B cell (primary cell): Measurements from ENCODE around the gene TACR2. TPM values are rescaled to one million over a fixed set of nuclear protein-coding genes. Genes with fewer than 3 reads are reported as not detected.

ENCODE experiments used
- ATAC-seq: fragments of 200-7000 bp; cut with Tn5 transposase; one replicate; pipeline ENCODE4 v1.10.0; 2021; ENCODE audit warnings: low read depth, mild to moderate bottlenecking, moderate number of reproducible peaks, moderate library complexity
- CTCF ChIA-PET: fragments of 350-600 bp; sonication (Branson Sonifier 250); formaldehyde crosslinking; loops from one replicate; lab custom pipeline; 2021; ENCODE audit warnings: antibody characterized with exemption, inconsistent platforms; lab: Charles Lee
- POLR2A ChIA-PET: fragments of 350-600 bp; sonication (Branson Sonifier 250); formaldehyde crosslinking; loops from one replicate; lab custom pipeline; 2021; ENCODE audit warnings: antibody characterized with exemption; lab: Charles Lee
- DNase-seq: peaks from one replicate; pipeline ENCODE4 v3.0.0; 2013
- H2AFZ ChIP-seq: 2 replicates; pipeline ENCODE4 v1.6.1; 2012; ENCODE audit warnings: mild to moderate bottlenecking, low read depth, low read length; ENCODE audit not compliant: insufficient read depth, poor library complexity, severe bottlenecking
- H3K27ac ChIP-seq, 2 donors: 1 replicate in 1 of 2; 2 replicates in 1 of 2; pipeline ENCODE4 v1.5.1; 2012 to 2013; ENCODE audit warnings: low read length in 2 of 2, mild to moderate bottlenecking in 2 of 2, moderate library complexity in 1 of 2
- H3K27me3 ChIP-seq, 4 experiments: fragments of 200-600 bp in 1 of 4; sonication (generic) in 1 of 4; replicated peaks in 1 of 4; 1 replicate in 2 of 4; 2 replicates in 2 of 4; pipeline versions ENCODE4 v1.6.1 to v1.7.0; 2013 to 2016; ENCODE audit warnings: low read length in 3 of 4, mild to moderate bottlenecking in 2 of 4, mixed read lengths in 1 of 4, moderate library complexity in 1 of 4; ENCODE audit not compliant: insufficient read depth in 4 of 4, control insufficient read depth in 3 of 4; ENCODE audit errors: control extremely low read depth in 1 of 4
- H3K36me3 ChIP-seq, 2 experiments: replicated peaks in 1 of 2; 1 replicate in 1 of 2; 2 replicates in 1 of 2; pipeline versions ENCODE4 v1.6.1 to v1.7.1; 2013; ENCODE audit warnings: low read length in 1 of 2; ENCODE audit not compliant: insufficient read depth in 2 of 2, control insufficient read depth in 1 of 2; ENCODE audit errors: control extremely low read depth in 1 of 2, extremely low read depth in 1 of 2
- H3K4me1 ChIP-seq, 2 donors: fragments of 200-600 bp in 1 of 2; sonication (generic) in 1 of 2; 1 replicate in 1 of 2; 2 replicates in 1 of 2; pipeline versions ENCODE4 v1.5.1 to v1.6.1; 2013 to 2017; ENCODE audit warnings: low read length in 2 of 2; ENCODE audit not compliant: control insufficient read depth in 2 of 2, insufficient read depth in 2 of 2
- H3K4me2 ChIP-seq: replicated peaks from 2 replicates; pipeline ENCODE3; 2012; ENCODE audit warnings: mild to moderate bottlenecking, low read depth, low read length; ENCODE audit not compliant: poor library complexity, severe bottlenecking
- H3K4me3 ChIP-seq, 5 experiments: fragments of 200-600 bp in 1 of 5; sonication (generic) in 1 of 5; 1 replicate in 3 of 5; 2 replicates in 2 of 5; pipeline versions ENCODE4 v1.5.1 to v1.7.0; 2011 to 2016; ENCODE audit warnings: low read length in 4 of 5, mild to moderate bottlenecking in 4 of 5, low read depth in 2 of 5, control low read depth in 1 of 5, moderate library complexity in 1 of 5; ENCODE audit not compliant: insufficient read depth in 1 of 5; ENCODE audit errors: control extremely low read depth in 1 of 5, extremely low read depth in 1 of 5
- H3K79me2 ChIP-seq: fragments of 200-600 bp; sonication (generic); one replicate; pipeline ENCODE4 v1.6.0; 2016; ENCODE audit warnings: low read length; ENCODE audit not compliant: control insufficient read depth, insufficient read depth
- H3K9ac ChIP-seq: fragments of 200-600 bp; sonication (generic); 2 replicates; pipeline ENCODE4 v1.6.1; 2017; ENCODE audit warnings: mild to moderate bottlenecking, low read length, moderate library complexity
- H3K9me3 ChIP-seq, 3 donors: one replicate each; pipeline versions ENCODE4 v1.6.1 to v1.7.1; 2013; ENCODE audit warnings: low read length in 2 of 3; ENCODE audit not compliant: control insufficient read depth in 2 of 3, insufficient read depth in 1 of 3; ENCODE audit errors: control extremely low read depth in 1 of 3
- H4K20me1 ChIP-seq: 2 replicates; pipeline ENCODE4 v1.6.0; 2012; ENCODE audit warnings: mild to moderate bottlenecking, low read length; ENCODE audit not compliant: insufficient read depth, control insufficient read depth, poor library complexity, severe bottlenecking
- H3K27ac Mint-ChIP-seq: one replicate; pipeline ENCODE4 v1.8.0; 2021; ENCODE audit warnings: mixed read lengths
- H3K27me3 Mint-ChIP-seq: one replicate; pipeline ENCODE4 v1.8.0; 2021; ENCODE audit warnings: mixed read lengths
- H3K4me1 Mint-ChIP-seq: one replicate; pipeline ENCODE4 v1.8.0; 2021; ENCODE audit warnings: mixed read lengths
- H3K4me3 Mint-ChIP-seq: one replicate; pipeline ENCODE4 v1.8.0; 2021; ENCODE audit warnings: mixed read lengths
- H3K9me3 Mint-ChIP-seq: one replicate; pipeline ENCODE4 v1.8.0; 2022; ENCODE audit warnings: mixed read lengths; ENCODE audit not compliant: insufficient read depth
- CTCF ChIP-seq: fragments of 200-600 bp; IDR thresholded peaks from one replicate; pipeline ENCODE4 v1.8.0; 2022; ENCODE audit warnings: antibody characterized with exemption, mild to moderate bottlenecking
- EZH2 ChIP-seq: IDR thresholded peaks from 2 replicates; pipeline ENCODE4 v1.6.1; 2012; ENCODE audit warnings: borderline replicate concordance, low read depth, mild to moderate bottlenecking, moderate library complexity, low read length; ENCODE audit not compliant: insufficient read depth, poor library complexity, severe bottlenecking
- WGBS: methylation state at CpG from one replicate; pipeline ENCODE4 v1.1.5; 2013; ENCODE audit warnings: missing lambda C conversion rate; ENCODE audit not compliant: insufficient coverage; 5-methylcytosine and 5-hydroxymethylcytosine counted together
- intact Hi-C: fragments of 100-400 bp; cut with micrococcal nuclease; formaldehyde crosslinking; loops from one replicate; pipeline ENCODE4 v1.10.0; 2022
- polyA plus RNA-seq: library from polyadenylated mRNA; depleted of rRNA; stranded (reverse); fragments of >200 nt; gene quantifications from 2 replicates; pipeline ENCODE4 v1.2.3, GENCODE V29; 2012
- total RNA-seq, 2 donors: library from RNA; stranded (reverse); fragments of 120-200 nt in 1 of 2; gene quantifications; 1 replicate in 1 of 2; 2 replicates in 1 of 2; pipeline versions ENCODE4 v1.2.3 to v1.2.4, GENCODE V29; 2013 to 2022

Gene TACR2
- total and polyA plus RNA-seq, 2 donors (not counting 1 experiment from before 2014, with no cell fraction given) = 0.18 TPM; not detected in 1

DNA sequence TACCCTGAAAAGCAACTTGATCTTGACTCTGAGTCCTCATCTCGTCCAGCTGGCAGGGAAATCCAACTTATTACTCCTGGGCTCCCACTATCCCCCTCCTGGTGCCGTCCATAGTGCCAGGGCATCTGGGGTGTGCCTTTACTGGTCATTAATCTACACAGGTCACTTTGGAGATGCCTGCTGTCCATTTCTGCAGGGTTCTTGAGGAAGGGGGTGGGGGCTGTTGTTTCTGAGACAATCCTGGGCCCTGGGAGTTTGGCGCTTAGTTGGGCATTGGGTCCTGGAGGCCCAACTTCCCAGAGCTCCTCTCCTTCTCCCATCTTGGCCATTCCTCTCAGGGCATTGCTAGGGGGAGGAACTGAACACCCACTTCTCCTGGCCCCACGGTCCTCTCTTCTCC, 6.0 kb upstream of the TACR2 start:
- Histone ChIP-seq H3K4me2 (no peak overlapping the region), H3K9ac (no peak overlapping the region), H3K27ac (no peak overlapping the region), H3K36me3 (no peaks in the 10 kb centered on the region), H2AFZ (no peak overlapping the region), H3K79me2 (no peaks in the 10 kb centered on the region), H3K4me1 (peaks cover 5 to 6% of the 10 kb centered on the region in 2 donors), H4K20me1 (no peaks in the 10 kb centered on the region), H3K4me3 (no peak overlapping the region), H3K9me3 (no peaks in the 10 kb centered on the region), H3K27me3 (peaks cover 0 to 7% (median 0%) of the 10 kb centered on the region in 4 experiments)
- H3K4me3 Mint-ChIP-seq = no peak overlapping the region
- ATAC-seq (no peak), DNase-seq (no peak)
- H3K9me3 Mint-ChIP-seq = no peaks in the 10 kb centered on the region
- no peak for TF ChIP-seq EZH2
- no peak for TF ChIP-seq CTCF
- H3K27me3 Mint-ChIP-seq = peaks cover 21% of the 10 kb centered on the region
- H3K27ac Mint-ChIP-seq = no peak overlapping the region
- WGBS = 85% methylated on average over 2 of the region's 4 CpGs
- ChIA-PET POLR2A (no interaction called here), CTCF (interaction anchor here (1.1 kb wide), 1 partner anchor 9 kb away, joined by 3 read pairs; no protein-coding TSS in a partner anchor)
- H3K4me1 Mint-ChIP-seq = peaks cover 4% of the 10 kb centered on the region
- intact Hi-C loops = no loop called here

- Histone ChIP-seq H3K27me3 (peaks cover 0 to 7% (median 0%) of the 10 kb centered on the region in 4 experiments), H3K36me3 (no peaks in the 10 kb centered on the region), H3K79me2 (no peaks in the 10 kb centered on the region), H3K9me3 (no peaks in the 10 kb centered on the region), H3K27ac (no peak overlapping the region), H4K20me1 (no peaks in the 10 kb centered on the region), H3K9ac (no peak overlapping the region), H2AFZ (no peak overlapping the region), H3K4me3 (no peak overlapping the region), H3K4me2 (no peak overlapping the region), H3K4me1 (peaks cover 5 to 6% of the 10 kb centered on the region in 2 donors)
- ATAC-seq = no peak
- Mint-ChIP-seq H3K27me3 (peaks cover 22% of the 10 kb centered on the region), H3K4me3 (no peak overlapping the region), H3K9me3 (no peaks in the 10 kb centered on the region), H3K27ac (no peak overlapping the region), H3K4me1 (peaks cover 4% of the 10 kb centered on the region)
- intact Hi-C loops = no loop called here
- WGBS = 88% methylated on average over 11 of the region's 13 CpGs
- TF ChIP-seq EZH2 (no peak), CTCF (no peak)
- no peak for DNase-seq
- CTCF ChIA-PET = interaction anchor here (0.6 to 1.1 kb wide), 2 partner anchors 8 to 9 kb away, joined by 3 read pairs; no protein-coding TSS in a partner anchor
- POLR2A ChIA-PET = no interaction called here
These were observed 5.0 kb upstream of the TACR2 start for GRCh38 chr10:69421611-69422308.
